Esophagus muscularis mucosa (tissue), 3 donors: ENCODE data around the gene ZEB2.

Experiments
- EP300 ChIP-seq: sonication (generic); formaldehyde crosslinking; IDR thresholded peaks from one replicate; pipeline ENCODE4 v1.6.1; 2017; ENCODE audit warnings: antibody characterized with exemption
- TF ChIP-seq, protein P1 (sequence below), 3 experiments: fragments of 200-600 bp in 2 of 3; fragments of 450-650 bp in 1 of 3; sonication (generic) in 2 of 3; IDR thresholded peaks; one replicate each; pipeline ENCODE4 v1.5.1; 2017 to 2019; ENCODE audit warnings: antibody characterized with exemption in 3 of 3, mild to moderate bottlenecking in 2 of 3, moderate library complexity in 1 of 3

GRCh38 chr2:144513388-144514101 is 6.4 kb downstream of the ZEB2 start:
- TF ChIP-seq EP300: no peak
- TF ChIP-seq, protein P1, sequence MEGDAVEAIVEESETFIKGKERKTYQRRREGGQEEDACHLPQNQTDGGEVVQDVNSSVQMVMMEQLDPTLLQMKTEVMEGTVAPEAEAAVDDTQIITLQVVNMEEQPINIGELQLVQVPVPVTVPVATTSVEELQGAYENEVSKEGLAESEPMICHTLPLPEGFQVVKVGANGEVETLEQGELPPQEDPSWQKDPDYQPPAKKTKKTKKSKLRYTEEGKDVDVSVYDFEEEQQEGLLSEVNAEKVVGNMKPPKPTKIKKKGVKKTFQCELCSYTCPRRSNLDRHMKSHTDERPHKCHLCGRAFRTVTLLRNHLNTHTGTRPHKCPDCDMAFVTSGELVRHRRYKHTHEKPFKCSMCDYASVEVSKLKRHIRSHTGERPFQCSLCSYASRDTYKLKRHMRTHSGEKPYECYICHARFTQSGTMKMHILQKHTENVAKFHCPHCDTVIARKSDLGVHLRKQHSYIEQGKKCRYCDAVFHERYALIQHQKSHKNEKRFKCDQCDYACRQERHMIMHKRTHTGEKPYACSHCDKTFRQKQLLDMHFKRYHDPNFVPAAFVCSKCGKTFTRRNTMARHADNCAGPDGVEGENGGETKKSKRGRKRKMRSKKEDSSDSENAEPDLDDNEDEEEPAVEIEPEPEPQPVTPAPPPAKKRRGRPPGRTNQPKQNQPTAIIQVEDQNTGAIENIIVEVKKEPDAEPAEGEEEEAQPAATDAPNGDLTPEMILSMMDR (IDR thresholded peaks at IDR 0.05): no peak
